Measurements from ENCODE around the gene FGF6.

- no peak for TF ChIP-seq CTCF (conservative IDR thresholded peaks at IDR 0.05 in 1 of 2, IDR thresholded peaks at IDR 0.05 in 1 of 2; ENCODE audit: low read depth in 1 of 2, low read length in 2 of 2)
- TF ChIP-seq EZH2 (IDR thresholded peaks at IDR 0.05; ENCODE audit: low read length, missing control alignments): no peak
Measured at GRCh38 chr12:4449851-4450221, 4.2 kb upstream of the FGF6 start.

Data from fibroblast of lung (primary cell).